ENCODE measurements around the gene PSEN1.

The PSEN1 gene

DNA sequence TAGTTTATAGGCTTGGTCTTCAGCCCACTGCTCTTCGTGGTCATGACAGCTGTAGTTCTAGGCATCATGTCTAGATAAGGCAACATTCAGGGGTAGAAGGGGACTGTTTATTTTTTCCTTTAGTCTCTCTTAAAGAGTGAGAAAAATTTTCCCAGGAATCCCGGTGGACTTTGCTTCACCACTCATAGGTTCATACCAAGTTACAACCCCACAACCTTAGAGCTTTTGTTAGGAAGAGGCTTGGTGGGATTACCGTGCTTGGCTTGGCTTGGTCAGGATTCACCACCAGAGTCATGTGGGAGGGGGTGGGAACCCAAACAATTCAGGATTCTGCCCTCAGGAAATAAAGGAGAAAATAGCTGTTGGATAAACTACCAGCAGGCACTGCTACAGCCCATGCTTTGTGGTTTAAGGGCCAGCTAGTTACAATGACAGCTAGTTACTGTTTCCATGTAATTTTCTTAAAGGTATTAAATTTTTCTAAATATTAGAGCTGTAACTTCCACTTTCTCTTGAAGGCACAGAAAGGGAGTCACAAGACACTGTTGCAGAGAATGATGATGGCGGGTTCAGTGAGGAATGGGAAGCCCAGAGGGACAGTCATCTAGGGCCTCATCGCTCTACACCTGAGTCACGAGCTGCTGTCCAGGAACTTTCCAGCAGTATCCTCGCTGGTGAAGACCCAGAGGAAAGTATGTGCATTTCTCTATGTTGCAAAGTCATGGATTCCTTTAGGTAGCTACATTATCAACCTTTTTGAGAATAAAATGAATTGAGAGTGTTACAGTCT, 75.1 kb downstream of the PSEN1 start:
- Histone ChIP-seq H3K27me3 (ENCODE audit: insufficient read depth, low read depth) (no peaks in the 10 kb centered on the region), H3K4me1 (ENCODE audit: low read depth, poor library complexity, severe bottlenecking) (no peaks in the 10 kb centered on the region), H4K20me1 (ENCODE audit: insufficient read depth) (no peaks in the 10 kb centered on the region), H3K9ac (no peak overlapping the region), H3K4me3 (IDR thresholded peaks at IDR 0.05; ENCODE audit: insufficient read depth, low read depth, low read length) (no peak overlapping the region), H2AFZ (ENCODE audit: low read depth) (no peak overlapping the region), H3K36me3 (ENCODE audit: insufficient read depth) (no peaks in the 10 kb centered on the region), H3K79me2 (ENCODE audit: insufficient read depth, low read depth) (no peaks in the 10 kb centered on the region), H3K4me2 (no peak overlapping the region), H3K27ac (no peak overlapping the region)
- TF ChIP-seq, protein P1, sequence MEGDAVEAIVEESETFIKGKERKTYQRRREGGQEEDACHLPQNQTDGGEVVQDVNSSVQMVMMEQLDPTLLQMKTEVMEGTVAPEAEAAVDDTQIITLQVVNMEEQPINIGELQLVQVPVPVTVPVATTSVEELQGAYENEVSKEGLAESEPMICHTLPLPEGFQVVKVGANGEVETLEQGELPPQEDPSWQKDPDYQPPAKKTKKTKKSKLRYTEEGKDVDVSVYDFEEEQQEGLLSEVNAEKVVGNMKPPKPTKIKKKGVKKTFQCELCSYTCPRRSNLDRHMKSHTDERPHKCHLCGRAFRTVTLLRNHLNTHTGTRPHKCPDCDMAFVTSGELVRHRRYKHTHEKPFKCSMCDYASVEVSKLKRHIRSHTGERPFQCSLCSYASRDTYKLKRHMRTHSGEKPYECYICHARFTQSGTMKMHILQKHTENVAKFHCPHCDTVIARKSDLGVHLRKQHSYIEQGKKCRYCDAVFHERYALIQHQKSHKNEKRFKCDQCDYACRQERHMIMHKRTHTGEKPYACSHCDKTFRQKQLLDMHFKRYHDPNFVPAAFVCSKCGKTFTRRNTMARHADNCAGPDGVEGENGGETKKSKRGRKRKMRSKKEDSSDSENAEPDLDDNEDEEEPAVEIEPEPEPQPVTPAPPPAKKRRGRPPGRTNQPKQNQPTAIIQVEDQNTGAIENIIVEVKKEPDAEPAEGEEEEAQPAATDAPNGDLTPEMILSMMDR (conservative IDR thresholded peaks at IDR 0.05; ENCODE audit: low read depth, low read length): no peak

GRCh38 chr14:73216030-73216429, 79.7 kb downstream of the PSEN1 start:
- Histone ChIP-seq H4K20me1 (ENCODE audit: insufficient read depth) (no peaks in the 10 kb centered on the region), H3K36me3 (ENCODE audit: insufficient read depth) (no peaks in the 10 kb centered on the region), H3K4me1 (ENCODE audit: low read depth, poor library complexity, severe bottlenecking) (no peaks in the 10 kb centered on the region)

DNA sequence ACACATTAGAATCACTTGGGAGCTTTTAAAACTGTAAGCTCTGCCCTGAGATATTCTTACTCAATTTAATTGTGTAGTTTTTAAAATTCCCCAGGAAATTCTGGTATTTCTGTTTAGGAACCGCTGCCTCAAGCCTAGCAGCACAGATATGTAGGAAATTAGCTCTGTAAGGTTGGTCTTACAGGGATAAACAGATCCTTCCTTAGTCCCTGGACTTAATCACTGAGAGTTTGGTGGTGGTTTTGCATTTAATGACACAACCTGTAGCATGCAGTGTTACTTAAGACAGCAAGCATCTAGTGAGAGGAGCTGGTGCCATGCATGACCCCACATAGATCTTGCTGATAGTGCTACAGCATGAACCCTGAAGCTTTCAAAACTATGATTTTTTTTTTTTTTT, 81.1 kb downstream of the PSEN1 start:
- Histone ChIP-seq H3K4me3 (IDR thresholded peaks at IDR 0.05; ENCODE audit: insufficient read depth, low read depth, low read length) (no peak overlapping the region), H3K79me2 (ENCODE audit: insufficient read depth, low read depth) (no peaks in the 10 kb centered on the region), H3K9ac (no peak overlapping the region), H3K4me2 (no peak overlapping the region), H3K27ac (no peak overlapping the region), H3K36me3 (ENCODE audit: insufficient read depth) (no peaks in the 10 kb centered on the region), H3K4me1 (ENCODE audit: low read depth, poor library complexity, severe bottlenecking) (peaks cover 5% of the 10 kb centered on the region), H2AFZ (ENCODE audit: low read depth) (no peak overlapping the region), H3K27me3 (ENCODE audit: insufficient read depth, low read depth) (no peaks in the 10 kb centered on the region), H4K20me1 (ENCODE audit: insufficient read depth) (no peaks in the 10 kb centered on the region)
- TF ChIP-seq, protein P1 (conservative IDR thresholded peaks at IDR 0.05; ENCODE audit: low read depth, low read length): no peak

More at GRCh38 chr14:73216030-73216429, 79.7 kb downstream of the PSEN1 start:
- Histone ChIP-seq H3K27me3 (ENCODE audit: insufficient read depth, low read depth) (no peaks in the 10 kb centered on the region), H3K79me2 (ENCODE audit: insufficient read depth, low read depth) (no peaks in the 10 kb centered on the region), H2AFZ (ENCODE audit: low read depth) (no peak overlapping the region), H3K4me3 (IDR thresholded peaks at IDR 0.05; ENCODE audit: insufficient read depth, low read depth, low read length) (no peak overlapping the region), H3K4me2 (no peak overlapping the region), H3K27ac (no peak overlapping the region), H3K9ac (no peak overlapping the region)
- TF ChIP-seq, protein P1 (conservative IDR thresholded peaks at IDR 0.05; ENCODE audit: low read depth, low read length): no peak

- Histone ChIP-seq H3K27ac (no peak overlapping the region), H4K20me1 (ENCODE audit: insufficient read depth) (no peaks in the 10 kb centered on the region), H3K4me1 (ENCODE audit: low read depth, poor library complexity, severe bottlenecking) (peaks cover 17% of the 10 kb centered on the region), H3K27me3 (ENCODE audit: insufficient read depth, low read depth) (no peaks in the 10 kb centered on the region), H3K9ac (no peak overlapping the region), H3K4me2 (no peak overlapping the region), H3K36me3 (ENCODE audit: insufficient read depth) (no peaks in the 10 kb centered on the region), H3K79me2 (ENCODE audit: insufficient read depth, low read depth) (no peaks in the 10 kb centered on the region), H2AFZ (ENCODE audit: low read depth) (no peak overlapping the region), H3K4me3 (IDR thresholded peaks at IDR 0.05; ENCODE audit: insufficient read depth, low read depth, low read length) (no peak overlapping the region)
- TF ChIP-seq, protein P1 (conservative IDR thresholded peaks at IDR 0.05; ENCODE audit: low read depth, low read length): no peak
These were observed 83.8 kb downstream of the PSEN1 start for GRCh38 chr14:73220061-73220460.
